GM19025 (cell line): ENCODE measurements around the gene JPH4.

Source experiments
- ATAC-seq: cut with Tn5 transposase; IDR thresholded peaks from one replicate; pipeline ENCODE4 v1.9.1; 2021; ENCODE audit warnings: mild to moderate bottlenecking, low read depth, moderate library complexity; ENCODE audit not compliant: unreplicated experiment

The JPH4 gene

GRCh38 chr14:23578560-23579310, at the start of gene JPH4:
Gene JPH4 (minus strand): TSS chr14:23578790. CDS start chr14:23577453, 1,337 bp downstream.
- no peak for ATAC-seq

GRCh38 chr14:23627961-23628360, 49.4 kb upstream of the JPH4 start:
- ATAC-seq, result no peak

- no peak for ATAC-seq
These were observed 48.4 kb upstream of the JPH4 start for GRCh38 chr14:23626946-23627345.

- no peak for ATAC-seq
These were observed 46.3 kb upstream of the JPH4 start for GRCh38 chr14:23624830-23625404.

GRCh38 chr14:23623962-23624361, 45.4 kb upstream of the JPH4 start:
- ATAC-seq, result no peak

- ATAC-seq, result no peak
These were observed 44.4 kb upstream of the JPH4 start for GRCh38 chr14:23622990-23623389.

GRCh38 chr14:23621932-23622730, 43.5 kb upstream of the JPH4 start:
- ATAC-seq, result no peak

- ATAC-seq, result no peak
These were observed 42.8 kb upstream of the JPH4 start for GRCh38 chr14:23621204-23621931.

- no peak for ATAC-seq
These were observed 41.6 kb upstream of the JPH4 start for GRCh38 chr14:23620177-23620702.

GRCh38 chr14:23618415-23618988, 39.9 kb upstream of the JPH4 start:
- ATAC-seq, result no peak

GRCh38 chr14:23617539-23617938, 38.9 kb upstream of the JPH4 start:
- ATAC-seq, result no peak

GRCh38 chr14:23615856-23616255, 37.3 kb upstream of the JPH4 start:
- ATAC-seq, result no peak

- no peak for ATAC-seq
These were observed 35.8 kb upstream of the JPH4 start for GRCh38 chr14:23614395-23614828.

- ATAC-seq, result no peak
These were observed 34.9 kb upstream of the JPH4 start for GRCh38 chr14:23613242-23614070.

GRCh38 chr14:23612802-23613201, 34.2 kb upstream of the JPH4 start:
- no peak for ATAC-seq

GRCh38 chr14:23612354-23612732, 33.8 kb upstream of the JPH4 start:
- ATAC-seq, result no peak

GRCh38 chr14:23610815-23611289, 32.3 kb upstream of the JPH4 start:
- ATAC-seq, result no peak

- no peak for ATAC-seq
These were observed 31.7 kb upstream of the JPH4 start for GRCh38 chr14:23610090-23610814.
